Mucosa of rectum (tissue), 2 donors: ENCODE data around the gene CHST15.

Experiments used
- H3K27ac ChIP-seq, 2 donors: one replicate each; pipeline ENCODE4 v1.7.0; 2013; ENCODE audit warnings: inconsistent platforms in 2 of 2, low read depth in 2 of 2, low read length in 2 of 2
- H3K27me3 ChIP-seq, 2 donors: one replicate each; pipeline ENCODE4 v1.7.0; 2013; ENCODE audit warnings: low read length in 2 of 2; ENCODE audit not compliant: control insufficient read depth in 2 of 2, insufficient read depth in 2 of 2
- H3K36me3 ChIP-seq, 2 donors: one replicate each; pipeline ENCODE4 v1.7.0; 2013; ENCODE audit warnings: low read length in 2 of 2; ENCODE audit not compliant: control insufficient read depth in 2 of 2, insufficient read depth in 2 of 2
- H3K4me1 ChIP-seq, 2 donors: one replicate each; pipeline ENCODE4 v1.7.0; 2013; ENCODE audit warnings: low read length in 2 of 2, mild to moderate bottlenecking in 1 of 2; ENCODE audit not compliant: control insufficient read depth in 2 of 2, insufficient read depth in 2 of 2
- H3K4me3 ChIP-seq, 2 donors: one replicate each; pipeline ENCODE4 v1.7.0; 2013; ENCODE audit warnings: low read length in 2 of 2
- H3K9ac ChIP-seq, 2 donors: one replicate each; pipeline ENCODE4 v1.7.0; 2013; ENCODE audit warnings: low read length in 2 of 2, low read depth in 1 of 2, mild to moderate bottlenecking in 1 of 2
- H3K9me3 ChIP-seq, 2 donors: one replicate each; pipeline ENCODE4 v1.7.0; 2013; ENCODE audit warnings: low read length in 2 of 2; ENCODE audit not compliant: control insufficient read depth in 2 of 2
- donor health status: healthy.
- donor health status: Normal muscosa, but diverticular disease.

Gene CHST15

GRCh38 chr10:124001391-124002148 is 91.8 kb downstream of the CHST15 start:
- H3K36me3 ChIP-seq: no peaks in the 10 kb centered on the region
- H3K4me1 ChIP-seq: no peaks in the 10 kb centered on the region
- no peak overlapping the region for H3K9ac ChIP-seq
- no peaks in the 10 kb centered on the region for H3K27me3 ChIP-seq
- H3K9me3 ChIP-seq: no peaks in the 10 kb centered on the region
- H3K27ac ChIP-seq: no peak overlapping the region
- H3K4me3 ChIP-seq: no peak overlapping the region

GRCh38 chr10:124000792-124001201 is 92.6 kb downstream of the CHST15 start:
- Histone ChIP-seq H3K27ac (no peak overlapping the region), H3K36me3 (no peaks in the 10 kb centered on the region), H3K9me3 (no peaks in the 10 kb centered on the region), H3K27me3 (no peaks in the 10 kb centered on the region), H3K4me3 (no peak overlapping the region), H3K4me1 (no peaks in the 10 kb centered on the region), H3K9ac (no peak overlapping the region)

- Histone ChIP-seq H3K36me3 (no peaks in the 10 kb centered on the region), H3K4me3 (no peak overlapping the region), H3K9ac (no peak overlapping the region), H3K27me3 (peaks cover 0 to 1% of the 10 kb centered on the region in 2 donors), H3K4me1 (peaks cover 5 to 7% of the 10 kb centered on the region in 2 donors), H3K27ac (no peak overlapping the region), H3K9me3 (no peaks in the 10 kb centered on the region)
Observed at GRCh38 chr10:123999956-124000615, 93.3 kb downstream of the CHST15 start.

- H3K4me1 ChIP-seq: peaks cover 12 to 14% of the 10 kb centered on the region in 2 donors
- no peak overlapping the region for H3K9ac ChIP-seq
- no peak overlapping the region for H3K4me3 ChIP-seq
- H3K9me3 ChIP-seq: no peaks in the 10 kb centered on the region
- H3K36me3 ChIP-seq: no peaks in the 10 kb centered on the region
- no peak overlapping the region for H3K27ac ChIP-seq
- H3K27me3 ChIP-seq: peaks cover under 1 to 4% of the 10 kb centered on the region in 2 donors
Observed at GRCh38 chr10:123999261-123999660, 94.1 kb downstream of the CHST15 start.

GRCh38 chr10:123998197-123999141 is 94.9 kb downstream of the CHST15 start:
- H3K27me3 ChIP-seq: peaks cover 9 to 11% of the 10 kb centered on the region in 2 donors
- H3K9ac ChIP-seq: no peak overlapping the region
- H3K9me3 ChIP-seq: no peaks in the 10 kb centered on the region
- H3K4me3 ChIP-seq: no peak overlapping the region
- H3K36me3 ChIP-seq: no peaks in the 10 kb centered on the region
- H3K4me1 ChIP-seq: peaks cover 13 to 16% of the 10 kb centered on the region in 2 donors
- H3K27ac ChIP-seq: no peak overlapping the region

- H3K27ac ChIP-seq: no peak overlapping the region
- H3K27me3 ChIP-seq: peaks cover 10 to 11% of the 10 kb centered on the region in 2 donors
- H3K36me3 ChIP-seq: no peaks in the 10 kb centered on the region
- no peak overlapping the region for H3K9ac ChIP-seq
- H3K9me3 ChIP-seq: no peaks in the 10 kb centered on the region
- peaks cover 13 to 16% of the 10 kb centered on the region in 2 donors for H3K4me1 ChIP-seq
- no peak overlapping the region for H3K4me3 ChIP-seq
Observed at GRCh38 chr10:123997486-123998196, 95.8 kb downstream of the CHST15 start.

- H3K9ac ChIP-seq: no peak overlapping the region
- no peaks in the 10 kb centered on the region for H3K36me3 ChIP-seq
- no peak overlapping the region for H3K4me3 ChIP-seq
- peaks cover 11 to 13% of the 10 kb centered on the region in 2 donors for H3K27me3 ChIP-seq
- H3K9me3 ChIP-seq: no peaks in the 10 kb centered on the region
- peaks cover 13 to 16% of the 10 kb centered on the region in 2 donors for H3K4me1 ChIP-seq
- no peak overlapping the region for H3K27ac ChIP-seq
Observed at GRCh38 chr10:123997013-123997412, 96.4 kb downstream of the CHST15 start.

- H3K27me3 ChIP-seq: peaks cover 13% of the 10 kb centered on the region in 2 donors
- no peaks in the 10 kb centered on the region for H3K9me3 ChIP-seq
- H3K9ac ChIP-seq: no peak overlapping the region
- no peaks in the 10 kb centered on the region for H3K36me3 ChIP-seq
- H3K4me3 ChIP-seq: no peak overlapping the region
- H3K4me1 ChIP-seq: peaks cover 13 to 16% of the 10 kb centered on the region in 2 donors
- no peak overlapping the region for H3K27ac ChIP-seq
Observed at GRCh38 chr10:123996302-123996701, 97.1 kb downstream of the CHST15 start.

GRCh38 chr10:123995461-123996131 is 97.8 kb downstream of the CHST15 start:
- peaks cover 18% of the 10 kb centered on the region in 2 donors for H3K27me3 ChIP-seq
- peak overlapping the region in 1 of 2 donors; percentile 35 for H3K4me3 ChIP-seq
- no peak overlapping the region for H3K27ac ChIP-seq
- H3K9ac ChIP-seq: peak overlapping the region in 1 of 2 donors; percentile 26
- peaks cover 13 to 16% of the 10 kb centered on the region in 2 donors for H3K4me1 ChIP-seq
- no peaks in the 10 kb centered on the region for H3K36me3 ChIP-seq
- H3K9me3 ChIP-seq: no peaks in the 10 kb centered on the region
